B cell (primary cell): ENCODE measurements around the gene PPP6R1. TPM values are rescaled to one million over a fixed set of nuclear protein-coding genes. Genes with fewer than 3 reads are reported as not detected.

Experiments
- ATAC-seq: fragments of 200-7000 bp; cut with Tn5 transposase; one replicate; pipeline ENCODE4 v1.10.0; 2021; ENCODE audit warnings: low read depth, mild to moderate bottlenecking, moderate number of reproducible peaks, moderate library complexity
- CTCF ChIA-PET: fragments of 350-600 bp; sonication (Branson Sonifier 250); formaldehyde crosslinking; loops from one replicate; lab custom pipeline; 2021; ENCODE audit warnings: antibody characterized with exemption, inconsistent platforms; lab: Charles Lee
- POLR2A ChIA-PET: fragments of 350-600 bp; sonication (Branson Sonifier 250); formaldehyde crosslinking; loops from one replicate; lab custom pipeline; 2021; ENCODE audit warnings: antibody characterized with exemption; lab: Charles Lee
- DNase-seq: peaks from one replicate; pipeline ENCODE4 v3.0.0; 2013
- H2AFZ ChIP-seq: 2 replicates; pipeline ENCODE4 v1.6.1; 2012; ENCODE audit warnings: mild to moderate bottlenecking, low read depth, low read length; ENCODE audit not compliant: insufficient read depth, poor library complexity, severe bottlenecking
- H3K27ac ChIP-seq, 2 donors: 1 replicate in 1 of 2; 2 replicates in 1 of 2; pipeline ENCODE4 v1.5.1; 2012 to 2013; ENCODE audit warnings: low read length in 2 of 2, mild to moderate bottlenecking in 2 of 2, moderate library complexity in 1 of 2
- H3K27me3 ChIP-seq, 4 experiments: fragments of 200-600 bp in 1 of 4; sonication (generic) in 1 of 4; replicated peaks in 1 of 4; 1 replicate in 2 of 4; 2 replicates in 2 of 4; pipeline versions ENCODE4 v1.6.1 to v1.7.0; 2013 to 2016; ENCODE audit warnings: low read length in 3 of 4, mild to moderate bottlenecking in 2 of 4, mixed read lengths in 1 of 4, moderate library complexity in 1 of 4; ENCODE audit not compliant: insufficient read depth in 4 of 4, control insufficient read depth in 3 of 4; ENCODE audit errors: control extremely low read depth in 1 of 4
- H3K36me3 ChIP-seq, 2 experiments: replicated peaks in 1 of 2; 1 replicate in 1 of 2; 2 replicates in 1 of 2; pipeline versions ENCODE4 v1.6.1 to v1.7.1; 2013; ENCODE audit warnings: low read length in 1 of 2; ENCODE audit not compliant: insufficient read depth in 2 of 2, control insufficient read depth in 1 of 2; ENCODE audit errors: control extremely low read depth in 1 of 2, extremely low read depth in 1 of 2
- H3K4me1 ChIP-seq, 2 donors: fragments of 200-600 bp in 1 of 2; sonication (generic) in 1 of 2; 1 replicate in 1 of 2; 2 replicates in 1 of 2; pipeline versions ENCODE4 v1.5.1 to v1.6.1; 2013 to 2017; ENCODE audit warnings: low read length in 2 of 2; ENCODE audit not compliant: control insufficient read depth in 2 of 2, insufficient read depth in 2 of 2
- H3K4me2 ChIP-seq: replicated peaks from 2 replicates; pipeline ENCODE3; 2012; ENCODE audit warnings: mild to moderate bottlenecking, low read depth, low read length; ENCODE audit not compliant: poor library complexity, severe bottlenecking
- H3K4me3 ChIP-seq, 5 experiments: fragments of 200-600 bp in 1 of 5; sonication (generic) in 1 of 5; 1 replicate in 3 of 5; 2 replicates in 2 of 5; pipeline versions ENCODE4 v1.5.1 to v1.7.0; 2011 to 2016; ENCODE audit warnings: low read length in 4 of 5, mild to moderate bottlenecking in 4 of 5, low read depth in 2 of 5, control low read depth in 1 of 5, moderate library complexity in 1 of 5; ENCODE audit not compliant: insufficient read depth in 1 of 5; ENCODE audit errors: control extremely low read depth in 1 of 5, extremely low read depth in 1 of 5
- H3K79me2 ChIP-seq: fragments of 200-600 bp; sonication (generic); one replicate; pipeline ENCODE4 v1.6.0; 2016; ENCODE audit warnings: low read length; ENCODE audit not compliant: control insufficient read depth, insufficient read depth
- H3K9ac ChIP-seq: fragments of 200-600 bp; sonication (generic); 2 replicates; pipeline ENCODE4 v1.6.1; 2017; ENCODE audit warnings: mild to moderate bottlenecking, low read length, moderate library complexity
- H3K9me3 ChIP-seq, 3 donors: one replicate each; pipeline versions ENCODE4 v1.6.1 to v1.7.1; 2013; ENCODE audit warnings: low read length in 2 of 3; ENCODE audit not compliant: control insufficient read depth in 2 of 3, insufficient read depth in 1 of 3; ENCODE audit errors: control extremely low read depth in 1 of 3
- H4K20me1 ChIP-seq: 2 replicates; pipeline ENCODE4 v1.6.0; 2012; ENCODE audit warnings: mild to moderate bottlenecking, low read length; ENCODE audit not compliant: insufficient read depth, control insufficient read depth, poor library complexity, severe bottlenecking
- H3K27ac Mint-ChIP-seq: one replicate; pipeline ENCODE4 v1.8.0; 2021; ENCODE audit warnings: mixed read lengths
- H3K27me3 Mint-ChIP-seq: one replicate; pipeline ENCODE4 v1.8.0; 2021; ENCODE audit warnings: mixed read lengths
- H3K4me1 Mint-ChIP-seq: one replicate; pipeline ENCODE4 v1.8.0; 2021; ENCODE audit warnings: mixed read lengths
- H3K4me3 Mint-ChIP-seq: one replicate; pipeline ENCODE4 v1.8.0; 2021; ENCODE audit warnings: mixed read lengths
- H3K9me3 Mint-ChIP-seq: one replicate; pipeline ENCODE4 v1.8.0; 2022; ENCODE audit warnings: mixed read lengths; ENCODE audit not compliant: insufficient read depth
- CTCF ChIP-seq: fragments of 200-600 bp; IDR thresholded peaks from one replicate; pipeline ENCODE4 v1.8.0; 2022; ENCODE audit warnings: antibody characterized with exemption, mild to moderate bottlenecking
- EZH2 ChIP-seq: IDR thresholded peaks from 2 replicates; pipeline ENCODE4 v1.6.1; 2012; ENCODE audit warnings: borderline replicate concordance, low read depth, mild to moderate bottlenecking, moderate library complexity, low read length; ENCODE audit not compliant: insufficient read depth, poor library complexity, severe bottlenecking
- WGBS: methylation state at CpG from one replicate; pipeline ENCODE4 v1.1.5; 2013; ENCODE audit warnings: missing lambda C conversion rate; ENCODE audit not compliant: insufficient coverage; 5-methylcytosine and 5-hydroxymethylcytosine counted together
- intact Hi-C: fragments of 100-400 bp; cut with micrococcal nuclease; formaldehyde crosslinking; loops from one replicate; pipeline ENCODE4 v1.10.0; 2022
- polyA plus RNA-seq: library from polyadenylated mRNA; depleted of rRNA; stranded (reverse); fragments of >200 nt; gene quantifications from 2 replicates; pipeline ENCODE4 v1.2.3, GENCODE V29; 2012
- total RNA-seq, 2 donors: library from RNA; stranded (reverse); fragments of 120-200 nt in 1 of 2; gene quantifications; 1 replicate in 1 of 2; 2 replicates in 1 of 2; pipeline versions ENCODE4 v1.2.3 to v1.2.4, GENCODE V29; 2013 to 2022

PPP6R1 gene
- total and polyA plus RNA-seq, 2 donors (not counting 1 experiment from before 2014, with no cell fraction given): 122 to 193 TPM

- no peak for TF ChIP-seq EZH2
- H3K27ac ChIP-seq: peak overlapping the region; percentile 87 to 94
- H2AFZ ChIP-seq: peak overlapping the region; percentile 45
- intact Hi-C loops: loop anchor here (1.0 to 10.0 kb wide), 5 partner anchors 22 to 381 kb away; partner anchors contain the start of genes HSPBP1, KMT5C, ZNF524 and ZNF865
- H4K20me1 ChIP-seq: peaks cover 80% of the 10 kb centered on the region
- WGBS: under 1% methylated on average over 20 of the region's 23 CpGs
- H3K79me2 ChIP-seq: peaks cover 89% of the 10 kb centered on the region
- peak overlapping the region; percentile 97 for H3K4me2 ChIP-seq
- peak overlapping the region; percentile 45 to 89 (median 76) for H3K4me3 ChIP-seq
- CTCF ChIA-PET: interaction anchor here (0.9 to 5.9 kb wide), 14 partner anchors 9 to 400 kb away, joined by 3 to 56 read pairs (median 5); partner anchors contain the start of genes BRSK1, HSPBP1, KMT5C and TMEM238
- H3K27me3 Mint-ChIP-seq: no peaks in the 10 kb centered on the region
- H3K9me3 Mint-ChIP-seq: no peaks in the 10 kb centered on the region
- H3K27me3 ChIP-seq: no peaks in the 10 kb centered on the region
- POLR2A ChIA-PET: interaction anchor here (0.6 to 5.2 kb wide), 18 partner anchors 10 to 1138 kb away, joined by 3 to 44 read pairs (median 4); partner anchors contain the start of genes FIZ1, HSPBP1, KMT5C and MBOAT7
- ATAC-seq: peak; percentile 66
- H3K4me3 Mint-ChIP-seq: peak overlapping the region; percentile 96
- peak; percentile 95 for DNase-seq
- peaks cover 84% of the 10 kb centered on the region for H3K4me1 Mint-ChIP-seq
- H3K36me3 ChIP-seq: peaks cover 0 to 11% of the 10 kb centered on the region in 2 experiments
- peak overlapping the region; percentile 99 for H3K27ac Mint-ChIP-seq
- peaks cover 75 to 88% of the 10 kb centered on the region in 2 donors for H3K4me1 ChIP-seq
- peak overlapping the region; percentile 88 for H3K9ac ChIP-seq
- H3K9me3 ChIP-seq: no peaks in the 10 kb centered on the region
Observed at GRCh38 chr19:55253842-55254624, 4.8 kb downstream of the PPP6R1 start.

GRCh38 chr19:55252760-55253663 lies 5.8 kb downstream of the PPP6R1 start:
- peaks cover 0 to 16% of the 10 kb centered on the region in 2 experiments for H3K36me3 ChIP-seq
- H3K27me3 Mint-ChIP-seq: no peaks in the 10 kb centered on the region
- peak overlapping the region; percentile 88 for H3K9ac ChIP-seq
- peak overlapping the region; percentile 97 for H3K4me2 ChIP-seq
- TF ChIP-seq EZH2 (no peak), CTCF (no peak)
- peak overlapping the region; percentile 45 to 89 (median 76) for H3K4me3 ChIP-seq
- ChIA-PET CTCF (interaction anchor here (0.9 to 5.9 kb wide), 9 partner anchors 8 to 402 kb away, joined by 3 to 56 read pairs (median 5); partner anchors contain the start of genes BRSK1, HSPBP1, TMEM238 and U2AF2), POLR2A (interaction anchor here (0.6 to 5.2 kb wide), 11 partner anchors 23 to 1137 kb away, joined by 3 to 44 read pairs (median 6); partner anchors contain the start of genes FIZ1, HSPBP1, KMT5C and PRPF31)
- intact Hi-C loops: loop anchor here (10.0 kb wide), 2 partner anchors 352 to 382 kb away; partner anchors contain the start of genes ZNF524 and ZNF865
- H3K27me3 ChIP-seq: no peaks in the 10 kb centered on the region
- no peaks in the 10 kb centered on the region for H3K9me3 ChIP-seq
- H3K27ac ChIP-seq: peak overlapping the region; percentile 87 to 94
- 42% methylated on average over 15 of the region's 21 CpGs for WGBS
- no peaks in the 10 kb centered on the region for H3K9me3 Mint-ChIP-seq
- H3K4me3 Mint-ChIP-seq: peak overlapping the region; percentile 96
- DNase-seq (no peak), ATAC-seq (no peak)
- no peak overlapping the region for H2AFZ ChIP-seq
- peaks cover 85 to 98% of the 10 kb centered on the region in 2 donors for H3K4me1 ChIP-seq
- peaks cover 94% of the 10 kb centered on the region for H3K4me1 Mint-ChIP-seq
- peaks cover 90% of the 10 kb centered on the region for H3K79me2 ChIP-seq
- peaks cover 89% of the 10 kb centered on the region for H4K20me1 ChIP-seq
- peak overlapping the region; percentile 99 for H3K27ac Mint-ChIP-seq
